Gastroesophageal sphincter (tissue), 4 donors: ENCODE results near the gene COQ4. TPM values are rescaled to one million over a fixed set of nuclear protein-coding genes. Genes with fewer than 3 reads are reported as not detected.

Experiments
- ATAC-seq: fragments of 150-250 bp; one replicate; pipeline ENCODE4 v1.9.1; 2016; ENCODE audit warnings: mild to moderate bottlenecking, moderate library complexity
- H3K27ac ChIP-seq, 4 donors: fragments of 200-600 bp; sonication (generic) in 3 of 4; 1 replicate in 3 of 4; 2 replicates in 1 of 4; pipeline ENCODE4 v1.5.1; 2016 to 2019
- H3K27me3 ChIP-seq: fragments of 200-600 bp; sonication (generic); one replicate; pipeline ENCODE4 v1.5.1; 2019
- H3K36me3 ChIP-seq, 2 donors: fragments of 200-600 bp; sonication (generic); one replicate each; pipeline ENCODE4 v1.5.1; 2019; ENCODE audit warnings: control low read depth in 1 of 2
- H3K4me1 ChIP-seq, 3 donors: fragments of 200-600 bp; sonication (generic); 1 replicate in 2 of 3; 2 replicates in 1 of 3; pipeline ENCODE4 v1.5.1; 2016 to 2019; ENCODE audit warnings: control low read depth in 2 of 3
- H3K4me3 ChIP-seq, 2 donors: fragments of 200-600 bp; sonication (generic); one replicate each; pipeline ENCODE4 v1.5.1; 2019; ENCODE audit warnings: mild to moderate bottlenecking in 1 of 2, moderate library complexity in 1 of 2
- H3K9me3 ChIP-seq, 3 donors: fragments of 200-600 bp; sonication (generic); one replicate each; pipeline ENCODE4 v1.5.1; 2017 to 2019; ENCODE audit warnings: control low read depth in 2 of 3
- EP300 ChIP-seq: sonication (generic); formaldehyde crosslinking; IDR thresholded peaks from one replicate; pipeline ENCODE4 v1.6.1; 2017; ENCODE audit warnings: antibody characterized with exemption, mild to moderate bottlenecking
- POLR2A ChIP-seq, 2 donors: fragments of 450-650 bp; IDR thresholded peaks; one replicate each; pipeline ENCODE4 v1.6.1; 2017; ENCODE audit warnings: antibody characterized with exemption in 2 of 2, mild to moderate bottlenecking in 2 of 2, moderate library complexity in 1 of 2
- POLR2AphosphoS5 ChIP-seq: sonication (generic); formaldehyde crosslinking; IDR thresholded peaks from one replicate; pipeline ENCODE4 v1.6.1; 2017; ENCODE audit warnings: antibody characterized with exemption
- WGBS, 2 donors: methylation state at CpG; one replicate each; pipeline ENCODE4 v1.1.5; 2018; ENCODE audit warnings: low coverage in 1 of 2; 5-methylcytosine and 5-hydroxymethylcytosine counted together
- total RNA-seq, 4 donors: library from RNA; depleted of rRNA; stranded (reverse); fragments of >200 nt; gene quantifications; one replicate each; pipeline ENCODE4 v1.1.0, GENCODE V29; 2016
- TF ChIP-seq, protein P1 (sequence below), 4 experiments: fragments of 200-600 bp in 2 of 4; fragments of 450-650 bp in 2 of 4; sonication (generic) in 1 of 4; IDR thresholded peaks; one replicate each; pipeline ENCODE4 v1.5.1; 2017 to 2019; ENCODE audit warnings: antibody characterized with exemption in 4 of 4, mild to moderate bottlenecking in 2 of 4, moderate library complexity in 2 of 4

COQ4 gene
- total RNA-seq, 4 donors from 2014 or later, result 25.8 to 40.5 (median 31.8) TPM

- no peaks in the 10 kb centered on the region for H3K9me3 ChIP-seq
- H3K4me3 ChIP-seq, result no peak overlapping the region
- H3K27me3 ChIP-seq, result no peaks in the 10 kb centered on the region
- no peak overlapping the region for H3K27ac ChIP-seq
- WGBS, 2 donors, result 33% methylated on average over 5 of the region's 5 CpGs; no CpG with 5 or more reads in 1 of the 2 donors
- H3K4me1 ChIP-seq, result no peaks in the 10 kb centered on the region
- no peak for ATAC-seq
- TF ChIP-seq EP300 (no peak), POLR2A (IDR thresholded peaks at IDR 0.05) (no peak), POLR2AphosphoS5 (no peak)
- TF ChIP-seq, protein P1, sequence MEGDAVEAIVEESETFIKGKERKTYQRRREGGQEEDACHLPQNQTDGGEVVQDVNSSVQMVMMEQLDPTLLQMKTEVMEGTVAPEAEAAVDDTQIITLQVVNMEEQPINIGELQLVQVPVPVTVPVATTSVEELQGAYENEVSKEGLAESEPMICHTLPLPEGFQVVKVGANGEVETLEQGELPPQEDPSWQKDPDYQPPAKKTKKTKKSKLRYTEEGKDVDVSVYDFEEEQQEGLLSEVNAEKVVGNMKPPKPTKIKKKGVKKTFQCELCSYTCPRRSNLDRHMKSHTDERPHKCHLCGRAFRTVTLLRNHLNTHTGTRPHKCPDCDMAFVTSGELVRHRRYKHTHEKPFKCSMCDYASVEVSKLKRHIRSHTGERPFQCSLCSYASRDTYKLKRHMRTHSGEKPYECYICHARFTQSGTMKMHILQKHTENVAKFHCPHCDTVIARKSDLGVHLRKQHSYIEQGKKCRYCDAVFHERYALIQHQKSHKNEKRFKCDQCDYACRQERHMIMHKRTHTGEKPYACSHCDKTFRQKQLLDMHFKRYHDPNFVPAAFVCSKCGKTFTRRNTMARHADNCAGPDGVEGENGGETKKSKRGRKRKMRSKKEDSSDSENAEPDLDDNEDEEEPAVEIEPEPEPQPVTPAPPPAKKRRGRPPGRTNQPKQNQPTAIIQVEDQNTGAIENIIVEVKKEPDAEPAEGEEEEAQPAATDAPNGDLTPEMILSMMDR (IDR thresholded peaks at IDR 0.05), result no peak
- H3K36me3 ChIP-seq, result peaks cover 0 to 24% of the 10 kb centered on the region in 2 donors
Observed at GRCh38 chr9:128304971-128305288, 17.7 kb upstream of the COQ4 start.

DNA sequence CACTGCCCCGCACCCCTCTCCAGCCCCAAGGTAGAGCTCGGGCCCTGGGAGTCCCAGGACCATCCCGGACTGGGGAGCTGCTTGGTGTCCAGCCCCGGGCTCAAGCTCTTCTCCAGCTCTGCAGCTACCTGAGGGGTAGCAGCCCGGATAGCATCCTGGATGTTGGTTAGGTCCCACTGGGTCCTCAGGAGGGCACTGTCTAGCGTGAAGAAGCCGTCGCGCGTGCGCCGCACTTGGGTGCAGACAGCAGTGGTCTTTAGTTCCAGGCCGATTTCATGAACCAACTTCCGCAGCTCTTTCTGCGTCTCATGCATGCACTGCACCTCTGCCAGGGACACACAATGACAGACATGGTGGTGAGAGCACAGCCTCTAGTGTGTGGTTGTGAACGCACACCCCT lies 13.1 kb upstream of the COQ4 start:
- 83 to 95% methylated on average over 1 to 3 of the region's 16 CpGs for WGBS, 2 donors
- Histone ChIP-seq H3K36me3 (peaks cover 0 to 67% of the 10 kb centered on the region in 2 donors), H3K4me1 (no peaks in the 10 kb centered on the region), H3K9me3 (no peaks in the 10 kb centered on the region), H3K27ac (no peak overlapping the region), H3K27me3 (no peaks in the 10 kb centered on the region), H3K4me3 (no peak overlapping the region)
- TF ChIP-seq POLR2AphosphoS5 (no peak), EP300 (no peak), POLR2A (IDR thresholded peaks at IDR 0.05) (no peak)
- no peak for ATAC-seq

GRCh38 chr9:128310461-128310860 lies 12.2 kb upstream of the COQ4 start:
- Histone ChIP-seq H3K9me3 (no peaks in the 10 kb centered on the region), H3K4me1 (no peaks in the 10 kb centered on the region), H3K36me3 (peaks cover 0 to 76% of the 10 kb centered on the region in 2 donors), H3K27ac (no peak overlapping the region), H3K27me3 (no peaks in the 10 kb centered on the region), H3K4me3 (no peak overlapping the region)
- TF ChIP-seq EP300 (no peak), POLR2A (IDR thresholded peaks at IDR 0.05) (no peak)
- TF ChIP-seq, protein P1 (IDR thresholded peaks at IDR 0.05), result no peak
- no peak for ATAC-seq
- WGBS, 2 donors, result 89% methylated on average over 4 of the region's 10 CpGs; no CpG with 5 or more reads in 1 of the 2 donors

DNA sequence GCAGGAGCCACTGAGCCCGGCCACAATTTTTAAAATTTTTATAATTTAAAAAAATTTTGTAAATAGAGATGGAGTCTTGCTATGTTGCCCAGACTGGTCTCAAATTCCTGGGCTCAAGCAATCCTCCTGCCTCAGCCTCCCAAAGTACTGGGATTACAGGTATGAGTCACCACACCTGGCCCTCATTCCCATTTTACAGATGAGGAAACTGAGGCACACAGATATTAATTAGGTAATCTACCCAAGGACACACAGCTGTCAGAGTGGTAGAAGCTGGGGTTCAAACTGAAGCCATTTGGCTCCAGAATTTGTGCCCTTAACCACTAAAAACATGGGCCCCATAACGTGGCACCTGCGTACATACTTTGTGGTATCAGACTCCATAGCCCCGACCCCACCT lies 7.9 kb upstream of the COQ4 start:
- Histone ChIP-seq H3K4me3 (no peak overlapping the region), H3K4me1 (no peaks in the 10 kb centered on the region), H3K27ac (no peak overlapping the region), H3K27me3 (no peaks in the 10 kb centered on the region), H3K9me3 (no peaks in the 10 kb centered on the region), H3K36me3 (peaks cover 0 to 97% of the 10 kb centered on the region in 2 donors)
- WGBS, 2 donors, result 90 to 95% methylated on average over 2 to 4 of the region's 4 CpGs
- ATAC-seq, result no peak
- TF ChIP-seq POLR2A (IDR thresholded peaks at IDR 0.05) (no peak), EP300 (no peak), POLR2AphosphoS5 (no peak)
- TF ChIP-seq, protein P1 (IDR thresholded peaks at IDR 0.05), result no peak

DNA sequence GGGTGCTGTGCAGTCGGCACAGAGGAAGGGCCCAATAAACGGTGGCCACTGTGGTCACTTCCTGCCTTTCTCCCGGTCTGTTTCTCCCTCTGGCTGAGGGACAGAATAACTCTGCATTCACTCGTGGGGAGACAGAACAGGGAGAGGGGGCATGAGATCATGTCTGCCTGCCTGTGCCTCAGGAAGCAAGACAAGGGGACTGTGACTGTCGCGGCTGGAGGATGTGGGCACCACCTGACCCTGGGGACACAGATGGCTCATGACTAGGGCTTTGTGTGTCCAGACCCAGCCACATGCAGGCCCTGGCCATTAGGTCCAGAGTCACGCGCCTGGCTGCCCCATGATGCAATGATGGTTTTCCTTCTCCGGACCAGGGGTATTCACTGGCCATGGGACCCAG lies 6.2 kb upstream of the COQ4 start:
- 49 to 94% methylated on average over 3 to 7 of the region's 9 CpGs for WGBS, 2 donors
- TF ChIP-seq EP300, result no peak
- no peak for TF ChIP-seq POLR2A (IDR thresholded peaks at IDR 0.05)
- no peak for TF ChIP-seq POLR2AphosphoS5
- TF ChIP-seq, protein P1 (IDR thresholded peaks at IDR 0.05), result no peak
- Histone ChIP-seq H3K36me3 (peaks cover 0 to 92% of the 10 kb centered on the region in 2 donors), H3K4me1 (peaks cover 0 to 10% (median 3%) of the 10 kb centered on the region in 3 donors), H3K4me3 (no peak overlapping the region), H3K27me3 (no peaks in the 10 kb centered on the region), H3K9me3 (no peaks in the 10 kb centered on the region), H3K27ac (no peak overlapping the region)
- no peak for ATAC-seq
